Gastroesophageal sphincter (tissue), 3 donors: ENCODE results near the gene SMIM17.

Experiments
- CTCF ChIP-seq, 4 experiments: fragments of 200-600 bp in 2 of 4; fragments of 450-650 bp in 2 of 4; sonication (generic) in 1 of 4; IDR thresholded peaks; one replicate each; pipeline ENCODE4 v1.5.1; 2017 to 2019; ENCODE audit warnings: antibody characterized with exemption in 4 of 4, mild to moderate bottlenecking in 2 of 4, moderate library complexity in 2 of 4
- EP300 ChIP-seq: sonication (generic); formaldehyde crosslinking; IDR thresholded peaks from one replicate; pipeline ENCODE4 v1.6.1; 2017; ENCODE audit warnings: antibody characterized with exemption, mild to moderate bottlenecking
- POLR2A ChIP-seq, 2 donors: fragments of 450-650 bp; IDR thresholded peaks; one replicate each; pipeline ENCODE4 v1.6.1; 2017; ENCODE audit warnings: antibody characterized with exemption in 2 of 2, mild to moderate bottlenecking in 2 of 2, moderate library complexity in 1 of 2
- POLR2AphosphoS5 ChIP-seq: sonication (generic); formaldehyde crosslinking; IDR thresholded peaks from one replicate; pipeline ENCODE4 v1.6.1; 2017; ENCODE audit warnings: antibody characterized with exemption

- TF ChIP-seq CTCF (IDR thresholded peaks at IDR 0.05) (no peak), POLR2AphosphoS5 (no peak), POLR2A (IDR thresholded peaks at IDR 0.05) (no peak), EP300 (no peak)
Observed at GRCh38 chr19:56594446-56594782, 48.5 kb upstream of the SMIM17 start.
